Measurements from ENCODE around the gene RIOK2.

DNA sequence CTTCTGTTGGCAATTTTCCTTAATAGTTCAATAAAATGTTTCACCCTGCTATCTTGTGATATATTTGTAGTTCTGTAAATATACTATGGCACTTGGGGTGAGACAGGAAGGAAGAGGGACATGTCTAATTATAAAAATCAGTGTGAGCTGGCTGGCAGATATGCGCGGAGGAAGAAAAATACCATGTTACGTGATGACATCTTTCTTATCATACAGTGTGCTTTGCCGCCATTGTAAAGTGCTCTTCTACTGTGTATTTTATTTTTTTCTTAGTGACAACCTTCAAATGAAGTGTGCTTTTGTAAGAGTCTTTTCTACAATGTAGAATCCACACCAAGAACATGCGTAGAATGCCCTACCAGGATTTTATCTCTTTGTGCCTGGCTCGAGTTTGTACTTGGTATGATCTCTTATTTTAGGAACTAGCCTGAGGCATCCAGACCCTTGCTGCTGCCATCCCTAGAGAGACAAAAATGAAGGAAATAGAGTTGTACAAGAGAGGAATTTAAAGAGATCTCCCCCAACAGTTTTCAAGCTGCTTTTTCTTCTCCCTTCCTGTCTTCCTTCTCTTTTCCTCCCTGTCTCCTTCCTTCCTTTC lies 46.7 kb upstream of the RIOK2 start:
- TF ChIP-seq, protein P1, sequence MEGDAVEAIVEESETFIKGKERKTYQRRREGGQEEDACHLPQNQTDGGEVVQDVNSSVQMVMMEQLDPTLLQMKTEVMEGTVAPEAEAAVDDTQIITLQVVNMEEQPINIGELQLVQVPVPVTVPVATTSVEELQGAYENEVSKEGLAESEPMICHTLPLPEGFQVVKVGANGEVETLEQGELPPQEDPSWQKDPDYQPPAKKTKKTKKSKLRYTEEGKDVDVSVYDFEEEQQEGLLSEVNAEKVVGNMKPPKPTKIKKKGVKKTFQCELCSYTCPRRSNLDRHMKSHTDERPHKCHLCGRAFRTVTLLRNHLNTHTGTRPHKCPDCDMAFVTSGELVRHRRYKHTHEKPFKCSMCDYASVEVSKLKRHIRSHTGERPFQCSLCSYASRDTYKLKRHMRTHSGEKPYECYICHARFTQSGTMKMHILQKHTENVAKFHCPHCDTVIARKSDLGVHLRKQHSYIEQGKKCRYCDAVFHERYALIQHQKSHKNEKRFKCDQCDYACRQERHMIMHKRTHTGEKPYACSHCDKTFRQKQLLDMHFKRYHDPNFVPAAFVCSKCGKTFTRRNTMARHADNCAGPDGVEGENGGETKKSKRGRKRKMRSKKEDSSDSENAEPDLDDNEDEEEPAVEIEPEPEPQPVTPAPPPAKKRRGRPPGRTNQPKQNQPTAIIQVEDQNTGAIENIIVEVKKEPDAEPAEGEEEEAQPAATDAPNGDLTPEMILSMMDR (conservative IDR thresholded peaks at IDR 0.05; ENCODE audit: low read length), result no peak
- TF ChIP-seq EZH2phosphoT487 (IDR thresholded peaks at IDR 0.05; ENCODE audit: borderline replicate concordance), result no peak
